ENCODE results near the gene JMJD6. TPM values are rescaled to one million over a fixed set of nuclear protein-coding genes. Genes with fewer than 3 reads are reported as not detected.
A peak's percentile ranks its signal among the peaks of the same experiment; 100 is the strongest.

JMJD6 gene
- total and polyA plus RNA-seq, 9 of the 15 experiments (the other 6 are each of a cell fraction or from before 2014, with no cell fraction given), result 2.5 to 52.3 (median 36.3) TPM

DNA sequence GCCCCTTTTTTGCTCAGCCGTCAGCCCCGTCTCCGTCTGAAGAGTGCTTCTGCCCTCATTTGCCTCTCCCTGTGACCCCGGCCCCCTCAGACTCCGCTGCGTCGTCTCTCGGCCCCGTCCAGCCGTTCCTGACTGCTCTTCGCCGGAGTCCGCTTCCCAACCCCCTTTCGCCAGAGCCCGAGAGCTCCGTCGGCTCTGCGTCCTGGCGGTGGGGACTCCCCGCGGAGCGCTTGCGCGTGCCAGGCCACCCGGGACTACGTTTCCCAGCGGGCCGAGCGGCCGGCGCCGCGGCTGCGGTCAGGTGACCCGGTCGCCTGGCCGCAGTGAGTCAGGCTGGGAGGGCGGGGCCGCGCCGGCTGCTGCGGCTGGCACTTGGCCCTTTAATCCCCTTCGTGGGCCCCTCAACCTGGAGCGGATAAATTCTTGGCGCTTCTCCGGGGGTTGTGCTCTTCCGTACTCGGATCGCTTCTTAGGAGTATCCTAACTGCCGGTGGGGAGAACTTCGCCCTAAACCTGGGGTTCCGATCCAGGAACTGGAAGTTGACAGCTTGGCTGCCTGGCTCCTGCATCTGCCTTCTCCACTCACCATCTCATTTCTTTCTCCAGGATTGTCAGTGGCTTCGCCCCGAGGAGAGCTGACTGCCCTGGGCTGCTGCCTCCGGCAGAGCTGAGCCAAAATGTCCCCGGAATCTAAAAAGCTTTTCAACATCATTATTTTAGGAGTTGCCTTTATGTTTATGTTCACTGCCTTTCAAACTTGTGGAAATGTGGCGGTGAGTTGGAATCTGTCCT lies 11.5 kb upstream of the JMJD6 start, which contains the start of gene MFSD11:
MFSD11 (plus strand) TSS at position 444 of the 792 bp plus-strand sequence; CDS start at position 678, 234 bp downstream.
- Histone ChIP-seq H3K9me3 (replicated peaks; ENCODE audit: control insufficient read depth, insufficient read depth, low read depth, low read length) (no peaks in the 10 kb centered on the region), H3K27me3 (ENCODE audit: control insufficient read depth in 2 of 2, insufficient read depth in 2 of 2, low read length in 2 of 2) (no peaks in the 10 kb centered on the region), H3K4me3 (peak within 1 kb of the TSS; percentile 91), H3K36me3 (ENCODE audit: control insufficient read depth, insufficient read depth, low read length) (peaks cover 54% of the 10 kb centered on the region), H4K20me1 (replicated peaks; ENCODE audit: control insufficient read depth, insufficient read depth, low read length) (peaks cover 31% of the 10 kb centered on the region), H3K4me2 (ENCODE audit: insufficient read depth, low read length) (peak within 1 kb of the TSS; percentile 88), H3K79me2 (ENCODE audit: control insufficient read depth, insufficient read depth, low read length) (peaks cover 74% of the 10 kb centered on the region), H2AFZ (ENCODE audit: low read depth, low read length) (peak within 1 kb of the TSS; percentile 96), H3K9me1 (ENCODE audit: control insufficient read depth, insufficient read depth, low read length) (no peaks in the 10 kb centered on the region), H3K9ac (ENCODE audit: insufficient read depth in 1 of 2, low read depth in 2 of 2, low read length in 2 of 2) (peak within 1 kb of the TSS; percentile 99), H3K4me1 (replicated peaks in 1 of 2; ENCODE audit: control insufficient read depth in 2 of 2, insufficient read depth in 2 of 2, low read length in 2 of 2) (peaks cover 5 to 23% of the 10 kb centered on the region in 2 experiments), H3K27ac (ENCODE audit: extremely low read depth, low read depth, low read length) (peak within 1 kb of the TSS; percentile 99)
- WGBS (ENCODE audit: insufficient coverage, low coverage, missing lambda C conversion rate), result 1% methylated on average over 57 of the region's 57 CpGs
- ATAC-seq, result peak; percentile 69
- peak; percentile 15 for FAIRE-seq
- CTCF ChIA-PET (ENCODE audit: low intra/inter-chr PET ratio), result no interaction called here
- intact Hi-C loops (cut with micrococcal nuclease), result loop anchor here (2.0 kb wide), 1 partner anchor 51 kb away; no protein-coding TSS in a partner anchor
- in situ Hi-C loops (cut with MboI), result no loop called here
- peak; percentile 89 to 95 (median 90) for DNase-seq (ENCODE audit: extremely low read depth in 1 of 4, low spot score in 3 of 4)
- POLR2A ChIA-PET, result interaction anchor here (0.6 to 8.5 kb wide), 20 partner anchors 8 to 1628 kb away, joined by 3 to 75 read pairs (median 3); partner anchors contain the start of genes JMJD6, METTL23 and MXRA7
- TSS peak; percentile 49 for BruUV-seq (replicated peaks)
- TF ChIP-seq, protein P1, sequence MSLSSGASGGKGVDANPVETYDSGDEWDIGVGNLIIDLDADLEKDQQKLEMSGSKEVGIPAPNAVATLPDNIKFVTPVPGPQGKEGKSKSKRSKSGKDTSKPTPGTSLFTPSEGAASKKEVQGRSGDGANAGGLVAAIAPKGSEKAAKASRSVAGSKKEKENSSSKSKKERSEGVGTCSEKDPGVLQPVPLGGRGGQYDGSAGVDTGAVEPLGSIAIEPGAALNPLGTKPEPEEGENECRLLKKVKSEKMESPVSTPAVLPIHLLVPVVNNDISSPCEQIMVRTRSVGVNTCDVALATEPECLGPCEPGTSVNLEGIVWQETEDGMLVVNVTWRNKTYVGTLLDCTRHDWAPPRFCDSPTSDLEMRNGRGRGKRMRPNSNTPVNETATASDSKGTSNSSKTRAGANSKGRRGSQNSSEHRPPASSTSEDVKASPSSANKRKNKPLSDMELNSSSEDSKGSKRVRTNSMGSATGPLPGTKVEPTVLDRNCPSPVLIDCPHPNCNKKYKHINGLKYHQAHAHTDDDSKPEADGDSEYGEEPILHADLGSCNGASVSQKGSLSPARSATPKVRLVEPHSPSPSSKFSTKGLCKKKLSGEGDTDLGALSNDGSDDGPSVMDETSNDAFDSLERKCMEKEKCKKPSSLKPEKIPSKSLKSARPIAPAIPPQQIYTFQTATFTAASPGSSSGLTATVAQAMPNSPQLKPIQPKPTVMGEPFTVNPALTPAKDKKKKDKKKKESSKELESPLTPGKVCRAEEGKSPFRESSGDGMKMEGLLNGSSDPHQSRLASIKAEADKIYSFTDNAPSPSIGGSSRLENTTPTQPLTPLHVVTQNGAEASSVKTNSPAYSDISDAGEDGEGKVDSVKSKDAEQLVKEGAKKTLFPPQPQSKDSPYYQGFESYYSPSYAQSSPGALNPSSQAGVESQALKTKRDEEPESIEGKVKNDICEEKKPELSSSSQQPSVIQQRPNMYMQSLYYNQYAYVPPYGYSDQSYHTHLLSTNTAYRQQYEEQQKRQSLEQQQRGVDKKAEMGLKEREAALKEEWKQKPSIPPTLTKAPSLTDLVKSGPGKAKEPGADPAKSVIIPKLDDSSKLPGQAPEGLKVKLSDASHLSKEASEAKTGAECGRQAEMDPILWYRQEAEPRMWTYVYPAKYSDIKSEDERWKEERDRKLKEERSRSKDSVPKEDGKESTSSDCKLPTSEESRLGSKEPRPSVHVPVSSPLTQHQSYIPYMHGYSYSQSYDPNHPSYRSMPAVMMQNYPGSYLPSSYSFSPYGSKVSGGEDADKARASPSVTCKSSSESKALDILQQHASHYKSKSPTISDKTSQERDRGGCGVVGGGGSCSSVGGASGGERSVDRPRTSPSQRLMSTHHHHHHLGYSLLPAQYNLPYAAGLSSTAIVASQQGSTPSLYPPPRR (CRISPR knock-in tag; IDR thresholded peaks at IDR 0.05; ENCODE audit: borderline replicate concordance), result 0 out of 2 replicates have a peak, but pooled peaks have one; percentile 34
- TF ChIP-seq ELF1 (tag; IDR thresholded peaks at IDR 0.05), result peak; percentile 26; the same call in 1 of the 2 replicates
- no peak for TF ChIP-seq KLF6 (CRISPR knock-in tag; IDR thresholded peaks at IDR 0.05; ENCODE audit: borderline replicate concordance)
- TF ChIP-seq, protein P2, sequence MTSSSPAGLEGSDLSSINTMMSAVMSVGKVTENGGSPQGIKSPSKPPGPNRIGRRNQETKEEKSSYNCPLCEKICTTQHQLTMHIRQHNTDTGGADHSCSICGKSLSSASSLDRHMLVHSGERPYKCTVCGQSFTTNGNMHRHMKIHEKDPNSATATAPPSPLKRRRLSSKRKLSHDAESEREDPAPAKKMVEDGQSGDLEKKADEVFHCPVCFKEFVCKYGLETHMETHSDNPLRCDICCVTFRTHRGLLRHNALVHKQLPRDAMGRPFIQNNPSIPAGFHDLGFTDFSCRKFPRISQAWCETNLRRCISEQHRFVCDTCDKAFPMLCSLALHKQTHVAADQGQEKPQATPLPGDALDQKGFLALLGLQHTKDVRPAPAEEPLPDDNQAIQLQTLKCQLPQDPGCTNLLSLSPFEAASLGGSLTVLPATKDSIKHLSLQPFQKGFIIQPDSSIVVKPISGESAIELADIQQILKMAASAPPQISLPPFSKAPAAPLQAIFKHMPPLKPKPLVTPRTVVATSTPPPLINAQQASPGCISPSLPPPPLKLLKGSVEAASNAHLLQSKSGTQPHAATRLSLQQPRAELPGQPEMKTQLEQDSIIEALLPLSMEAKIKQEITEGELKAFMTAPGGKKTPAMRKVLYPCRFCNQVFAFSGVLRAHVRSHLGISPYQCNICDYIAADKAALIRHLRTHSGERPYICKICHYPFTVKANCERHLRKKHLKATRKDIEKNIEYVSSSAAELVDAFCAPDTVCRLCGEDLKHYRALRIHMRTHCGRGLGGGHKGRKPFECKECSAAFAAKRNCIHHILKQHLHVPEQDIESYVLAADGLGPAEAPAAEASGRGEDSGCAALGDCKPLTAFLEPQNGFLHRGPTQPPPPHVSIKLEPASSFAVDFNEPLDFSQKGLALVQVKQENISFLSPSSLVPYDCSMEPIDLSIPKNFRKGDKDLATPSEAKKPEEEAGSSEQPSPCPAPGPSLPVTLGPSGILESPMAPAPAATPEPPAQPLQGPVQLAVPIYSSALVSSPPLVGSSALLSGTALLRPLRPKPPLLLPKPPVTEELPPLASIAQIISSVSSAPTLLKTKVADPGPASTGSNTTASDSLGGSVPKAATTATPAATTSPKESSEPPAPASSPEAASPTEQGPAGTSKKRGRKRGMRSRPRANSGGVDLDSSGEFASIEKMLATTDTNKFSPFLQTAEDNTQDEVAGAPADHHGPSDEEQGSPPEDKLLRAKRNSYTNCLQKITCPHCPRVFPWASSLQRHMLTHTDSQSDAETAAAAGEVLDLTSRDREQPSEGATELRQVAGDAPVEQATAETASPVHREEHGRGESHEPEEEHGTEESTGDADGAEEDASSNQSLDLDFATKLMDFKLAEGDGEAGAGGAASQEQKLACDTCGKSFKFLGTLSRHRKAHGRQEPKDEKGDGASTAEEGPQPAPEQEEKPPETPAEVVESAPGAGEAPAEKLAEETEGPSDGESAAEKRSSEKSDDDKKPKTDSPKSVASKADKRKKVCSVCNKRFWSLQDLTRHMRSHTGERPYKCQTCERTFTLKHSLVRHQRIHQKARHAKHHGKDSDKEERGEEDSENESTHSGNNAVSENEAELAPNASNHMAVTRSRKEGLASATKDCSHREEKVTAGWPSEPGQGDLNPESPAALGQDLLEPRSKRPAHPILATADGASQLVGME (CRISPR knock-in tag; IDR thresholded peaks at IDR 0.05), result no peak
- no peak for TF ChIP-seq KLF10 (CRISPR knock-in tag; IDR thresholded peaks at IDR 0.05)
